AG04450 (cell line): Measurements from ENCODE around the gene SARDH. TPM values are rescaled to one million over a fixed set of nuclear protein-coding genes. Genes with fewer than 3 reads are reported as not detected.

Experiments used
- CTCF ChIA-PET: fragments of 300-600, 350-600 bp; formaldehyde crosslinking; extraction: SDS; loops from one replicate; lab custom pipeline; 2022; ENCODE audit warnings: antibody characterized with exemption, inconsistent platforms; lab: Charles Lee
- POLR2A ChIA-PET: fragments of 350-600 bp; formaldehyde crosslinking; extraction: SDS; loops from one replicate; lab custom pipeline; 2021; ENCODE audit warnings: antibody characterized with exemption, inconsistent platforms; lab: Yijun Ruan, JAX
- DNase-seq: peaks from one replicate; pipeline ENCODE4 v3.0.0-alpha.2; 2011; ENCODE audit warnings: low read depth, low spot score
- H3K27ac ChIP-seq: one replicate; pipeline ENCODE4 v1.5.1; 2012; ENCODE audit warnings: low read depth, low read length, control low read depth
- H3K27me3 ChIP-seq: one replicate; pipeline ENCODE4 v1.6.0; 2012; ENCODE audit warnings: low read length; ENCODE audit not compliant: control insufficient read depth, insufficient read depth
- H3K4me3 ChIP-seq: 2 replicates; pipeline ENCODE4 v1.5.1; 2011; ENCODE audit warnings: mild to moderate bottlenecking, low read depth, low read length, control low read depth
- H3K9me3 ChIP-seq: 2 replicates; pipeline ENCODE4 v1.5.1; 2012; ENCODE audit warnings: low read length; ENCODE audit not compliant: control insufficient read depth, insufficient read depth
- CTCF ChIP-seq: IDR thresholded peaks from 2 replicates; pipeline ENCODE4 v1.5.1; 2011; ENCODE audit warnings: low read depth, low read length, control low read depth, inconsistent platforms
- polyA plus RNA-seq: library from polyadenylated mRNA; depleted of rRNA; stranded (reverse); fragments of >200 nt; gene quantifications from 2 replicates; pipeline ENCODE4 v1.2.3, GENCODE V29; 2011

SARDH gene
- polyA plus RNA-seq, 1 experiment = 1.3 TPM

- H3K27me3 ChIP-seq = peaks cover 9% of the 10 kb centered on the region
- no peaks in the 10 kb centered on the region; the same call in 1 of the 2 replicates for H3K9me3 ChIP-seq
- TF ChIP-seq CTCF = no peak
- DNase-seq = no peak
- no peak overlapping the region for H3K27ac ChIP-seq
- CTCF ChIA-PET = interaction anchor here (0.7 to 2.2 kb wide), 14 partner anchors 9 to 552 kb away, joined by 3 to 9 read pairs (median 4); no protein-coding TSS in a partner anchor
- no peak overlapping the region for H3K4me3 ChIP-seq
- POLR2A ChIA-PET = interaction anchor here (0.9 kb wide), 1 partner anchor 12 kb away, joined by 4 read pairs; no protein-coding TSS in a partner anchor
Measured at GRCh38 chr9:133742251-133742650, 4.1 kb upstream of the SARDH start.

GRCh38 chr9:133741716-133742115 is 3.6 kb upstream of the SARDH start:
- ChIA-PET POLR2A (no interaction called here), CTCF (interaction anchor here (0.9 to 2.2 kb wide), 7 partner anchors 9 to 251 kb away, joined by 3 to 9 read pairs (median 5); no protein-coding TSS in a partner anchor)
- H3K27ac ChIP-seq = no peak overlapping the region
- H3K27me3 ChIP-seq = peaks cover 5% of the 10 kb centered on the region
- no peaks in the 10 kb centered on the region; the same call in 1 of the 2 replicates for H3K9me3 ChIP-seq
- no peak for TF ChIP-seq CTCF
- no peak for DNase-seq
- no peak overlapping the region for H3K4me3 ChIP-seq

DNA sequence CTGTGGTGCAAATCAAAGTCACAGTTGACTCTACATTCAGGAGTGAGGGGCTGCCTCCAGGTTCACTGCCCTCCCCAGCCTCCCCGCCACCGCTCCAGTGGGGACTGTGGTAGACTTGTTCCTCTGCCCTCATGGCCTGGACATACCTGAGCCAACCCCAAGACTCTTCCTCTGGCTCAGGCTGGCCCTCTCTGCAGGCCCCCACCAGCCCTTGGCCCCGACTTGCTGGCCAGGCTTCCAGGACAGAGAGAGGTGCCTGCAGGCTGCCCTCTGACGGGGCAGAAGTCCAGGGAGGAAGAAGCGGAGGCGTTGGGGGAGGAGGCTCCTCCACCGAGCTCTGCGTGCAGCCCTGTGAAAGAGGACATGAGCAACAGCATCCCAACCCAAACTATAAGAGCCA is 2.8 kb upstream of the SARDH start:
- H3K4me3 ChIP-seq = no peak overlapping the region
- H3K9me3 ChIP-seq = no peaks in the 10 kb centered on the region; the same call in 1 of the 2 replicates
- ChIA-PET CTCF (no interaction called here), POLR2A (no interaction called here)
- H3K27ac ChIP-seq = no peak overlapping the region
- peaks cover 5% of the 10 kb centered on the region for H3K27me3 ChIP-seq
- DNase-seq = no peak
- no peak for TF ChIP-seq CTCF

GRCh38 chr9:133739408-133740280 is 1.5 kb upstream of the SARDH start:
- Histone ChIP-seq H3K4me3 (no peak overlapping the region), H3K27ac (no peak overlapping the region), H3K9me3 (no peaks in the 10 kb centered on the region; the same call in 1 of the 2 replicates), H3K27me3 (peaks cover 5% of the 10 kb centered on the region)
- CTCF ChIA-PET = no interaction called here
- no peak for TF ChIP-seq CTCF
- POLR2A ChIA-PET = no interaction called here
- DNase-seq = no peak
